Measurements from ENCODE around the gene SUN1.

- TF ChIP-seq CTCF (conservative IDR thresholded peaks at IDR 0.05 in 1 of 2, IDR thresholded peaks at IDR 0.05 in 1 of 2; ENCODE audit: low read depth in 1 of 2, low read length in 2 of 2) = peak; percentile 78 to 98
- no peak for TF ChIP-seq EZH2 (IDR thresholded peaks at IDR 0.05; ENCODE audit: low read length, missing control alignments)
Observed at GRCh38 chr7:873367-874002, 41.2 kb downstream of the SUN1 start.

Data from fibroblast of lung (primary cell).